Tongue (tissue), 2 donors: ENCODE measurements around the gene RDH5. TPM values are rescaled to one million over a fixed set of nuclear protein-coding genes. Genes with fewer than 3 reads are reported as not detected.
A peak's percentile ranks its signal among the peaks of the same experiment; 100 is the strongest.

Experiments
- DNase-seq: peaks from one replicate; pipeline ENCODE4 v3.0.0-alpha.2; 2015
- total RNA-seq: library from RNA; depleted of rRNA; stranded (reverse); fragments of >200 nt; gene quantifications from one replicate; pipeline ENCODE4 v1.2.3, GENCODE V29; 2014

The RDH5 gene
- total RNA-seq, 1 donor from 2014 or later: 18.8 TPM

DNA sequence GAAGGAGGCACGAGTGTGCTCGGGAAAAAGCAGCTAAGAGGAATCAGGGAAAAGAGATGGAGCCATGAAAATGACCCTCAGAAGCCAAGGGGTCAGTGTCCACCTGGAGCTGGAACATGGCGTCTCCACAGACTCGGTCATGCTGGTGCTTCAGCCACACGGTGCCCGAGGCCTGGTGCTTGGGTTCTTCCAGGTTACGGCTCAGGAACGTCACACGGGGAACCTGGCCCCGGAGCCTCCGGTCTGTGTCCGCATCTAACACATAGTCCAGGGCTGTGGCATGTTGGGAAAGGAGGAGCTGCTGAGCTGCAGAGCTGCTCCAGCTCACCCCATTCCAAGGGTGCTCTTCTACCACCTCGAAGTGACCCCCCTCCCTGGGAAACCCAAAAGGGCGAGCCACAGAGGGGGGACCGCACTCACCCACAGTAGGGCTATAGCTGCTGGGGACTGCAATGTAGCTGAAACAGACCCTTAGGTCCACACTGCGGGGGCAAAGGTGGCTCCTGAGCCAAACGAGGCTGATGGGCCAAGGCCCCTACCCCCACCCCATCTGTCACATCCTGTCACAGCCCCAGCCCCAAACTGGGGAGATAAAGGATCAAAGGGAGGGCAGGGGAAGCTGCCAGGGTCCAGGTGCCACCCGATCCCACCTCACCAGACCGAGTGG, 23.3 kb upstream of the RDH5 start:
- DNase-seq: no peak

DNA sequence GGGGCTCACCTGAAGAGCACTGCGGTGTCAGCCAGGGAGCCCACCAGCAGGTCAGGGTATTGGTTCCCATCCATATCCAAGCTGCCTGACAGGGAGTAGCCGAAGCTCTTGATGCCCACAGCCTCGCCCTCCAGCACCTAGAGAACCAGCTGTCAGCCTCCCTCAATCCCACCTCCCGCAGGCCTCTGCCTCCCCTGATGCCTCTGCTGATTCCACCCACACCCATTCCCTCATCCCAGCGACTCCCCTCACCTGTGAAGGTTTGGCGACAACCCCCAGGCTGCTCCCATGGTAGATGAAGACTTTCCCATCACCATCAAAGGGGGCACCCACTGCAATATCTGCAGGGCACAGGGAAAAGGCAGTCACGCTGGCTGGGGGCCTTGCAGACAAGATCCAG, 22.5 kb upstream of the RDH5 start:
- DNase-seq: no peak

DNA sequence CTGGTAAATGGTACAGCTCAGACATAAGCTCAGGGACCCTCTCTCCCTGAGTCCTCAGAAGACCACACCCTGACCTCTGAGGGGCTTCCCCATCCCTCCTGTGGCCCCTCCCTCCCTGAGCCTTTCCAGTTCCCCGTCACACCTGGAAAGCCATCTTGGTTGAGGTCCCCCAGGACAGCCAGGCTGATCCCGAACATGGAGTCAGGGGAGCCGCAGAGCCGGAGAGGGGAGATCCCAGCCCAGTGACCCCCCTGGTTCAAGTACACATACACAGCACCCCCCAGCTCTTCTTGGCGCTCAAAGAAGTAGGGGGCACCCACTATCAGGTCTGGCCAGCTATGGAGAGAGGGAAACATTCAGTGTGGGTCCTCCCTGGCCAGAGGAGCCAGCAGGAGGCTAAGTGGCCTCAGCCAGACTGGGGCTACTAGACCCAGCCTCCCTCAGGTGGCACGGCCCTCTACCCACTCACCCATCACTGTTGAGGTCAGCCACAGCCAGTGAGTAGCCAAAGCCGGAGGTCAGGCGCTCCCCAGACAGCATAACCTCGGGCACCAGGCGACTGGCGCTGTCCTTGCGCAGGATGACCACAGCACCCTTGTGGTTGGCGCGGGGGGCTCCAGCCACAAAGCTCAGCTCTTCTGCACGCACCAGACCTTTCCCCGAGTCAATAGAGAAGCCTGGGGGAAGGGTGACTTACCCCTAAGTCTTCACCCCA, 21.8 kb upstream of the RDH5 start:
- no peak for DNase-seq

DNA sequence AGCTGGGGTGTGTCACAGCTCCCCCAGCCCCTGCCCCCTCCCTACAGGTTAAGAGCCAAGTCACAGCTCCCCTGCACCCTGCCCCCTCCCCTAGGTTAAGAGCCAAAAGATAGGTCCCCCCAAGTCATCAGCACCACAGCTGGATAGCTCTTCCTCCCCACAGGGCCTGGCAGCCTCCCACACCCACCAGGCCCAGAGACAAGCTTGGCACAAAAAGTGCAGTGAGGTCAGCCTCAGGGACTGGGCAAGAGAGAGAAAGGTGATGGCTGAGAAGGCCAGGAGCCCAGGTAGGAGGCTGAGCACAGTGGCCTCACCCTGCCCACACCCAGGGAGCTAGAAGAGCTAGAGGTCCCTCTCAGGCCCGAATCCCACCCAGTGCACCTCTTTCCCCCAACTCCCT, 21.2 kb upstream of the RDH5 start:
- DNase-seq: no peak

DNA sequence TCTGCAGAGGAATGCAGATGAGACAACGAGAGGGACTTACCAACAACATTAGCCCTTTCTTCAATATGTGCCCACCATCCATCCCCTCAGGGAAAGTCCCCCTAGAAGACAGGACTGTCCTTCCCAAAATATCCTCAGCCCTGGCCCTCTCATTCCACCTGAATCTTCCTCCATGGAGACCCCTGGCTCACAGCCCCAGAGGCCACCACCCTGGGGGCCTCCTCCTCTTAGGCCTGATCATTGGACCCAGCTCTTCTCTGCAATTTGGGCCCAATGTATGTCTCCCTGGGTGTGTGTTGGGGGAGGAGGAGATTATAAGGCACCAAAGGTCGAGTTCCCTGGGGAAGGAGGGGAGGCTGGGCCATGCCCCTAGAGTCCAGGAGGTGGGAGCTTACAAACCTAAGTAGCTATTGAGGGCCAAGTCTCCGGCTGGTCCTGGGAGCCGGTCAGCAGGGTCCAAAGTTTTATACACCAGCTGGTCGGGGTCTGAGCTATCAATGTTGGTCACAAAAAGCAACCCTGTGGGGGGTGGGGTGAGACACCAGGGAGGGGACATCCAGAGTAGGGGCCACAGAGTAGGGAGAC, 20.6 kb upstream of the RDH5 start:
- DNase-seq: no peak

DNA sequence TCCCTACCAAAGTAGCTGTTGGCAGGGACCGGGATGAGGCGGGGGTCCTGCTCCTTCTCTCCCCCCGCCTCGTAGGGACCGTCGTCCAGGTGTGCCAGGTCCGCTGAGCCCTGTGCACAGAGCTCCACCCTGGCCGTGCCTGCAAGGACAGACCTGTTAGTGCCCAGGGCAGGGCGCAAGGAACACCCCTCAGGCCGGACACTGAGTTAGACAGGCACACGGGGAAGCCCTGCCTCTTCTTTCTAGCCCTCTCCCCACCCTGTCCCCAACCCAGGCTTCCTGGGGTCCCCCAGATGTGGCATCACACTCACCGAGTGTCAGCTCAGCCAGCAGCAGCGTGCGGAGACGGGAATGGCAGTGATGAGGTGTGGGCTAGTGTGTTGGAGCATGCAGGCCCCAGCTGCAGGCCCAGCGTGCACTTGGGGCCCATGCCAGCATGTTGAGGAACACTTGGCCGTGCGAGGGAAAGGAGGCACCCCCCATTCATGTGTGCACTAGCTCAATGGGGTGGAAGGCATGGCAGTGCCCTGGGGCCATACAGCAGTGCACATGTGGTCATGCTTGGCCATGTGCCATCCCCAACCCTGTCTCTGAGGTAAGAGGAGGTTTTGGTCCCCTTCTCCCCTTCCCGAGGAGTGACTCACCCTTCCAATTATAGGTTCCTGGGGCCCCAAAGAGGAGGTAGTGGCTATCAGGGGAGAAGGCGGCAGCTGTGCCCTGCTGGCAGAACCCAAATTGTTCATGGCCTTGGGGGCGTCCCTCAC, 19.8 kb upstream of the RDH5 start:
- DNase-seq: peak; percentile 64

DNA sequence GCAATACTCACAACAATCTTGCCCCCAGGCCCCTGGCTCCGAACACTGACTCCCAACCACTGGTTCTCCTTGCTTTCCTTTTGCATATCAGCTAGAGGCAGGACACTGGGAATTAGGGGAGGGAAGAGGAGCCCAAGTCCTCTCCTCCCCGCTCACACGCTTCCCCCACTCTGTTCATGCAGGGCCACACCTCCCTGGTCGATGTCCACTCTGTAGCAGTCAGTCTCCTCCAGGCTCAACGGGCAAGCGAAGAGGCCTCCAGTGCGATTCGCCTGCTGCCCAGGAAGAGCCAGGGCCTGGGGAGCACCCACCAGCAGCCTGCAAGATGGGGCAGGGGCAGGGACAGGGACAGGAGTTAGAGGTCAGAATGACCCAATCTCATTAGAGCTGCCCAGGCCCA, 17.3 kb upstream of the RDH5 start:
- DNase-seq: no peak

DNA sequence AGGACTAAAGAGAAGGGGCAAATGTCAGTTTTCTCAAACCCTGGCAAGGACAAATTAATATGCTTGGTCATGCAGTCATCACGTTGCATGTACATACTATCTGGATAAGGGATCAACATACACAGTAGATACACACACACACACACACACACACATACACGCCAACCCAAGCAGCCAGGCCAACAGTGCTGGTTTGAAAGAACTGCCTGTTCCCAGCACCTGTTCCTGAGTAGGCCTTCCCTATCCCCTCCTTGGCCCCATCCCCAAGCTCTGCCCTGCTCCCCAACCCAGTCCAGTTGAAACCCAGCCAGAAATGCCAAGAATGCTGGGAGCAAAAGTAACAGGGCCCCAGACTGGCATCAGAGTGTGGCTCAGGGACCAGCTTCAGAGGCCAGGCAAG, 16.9 kb upstream of the RDH5 start:
- DNase-seq: peak; percentile 98

DNA sequence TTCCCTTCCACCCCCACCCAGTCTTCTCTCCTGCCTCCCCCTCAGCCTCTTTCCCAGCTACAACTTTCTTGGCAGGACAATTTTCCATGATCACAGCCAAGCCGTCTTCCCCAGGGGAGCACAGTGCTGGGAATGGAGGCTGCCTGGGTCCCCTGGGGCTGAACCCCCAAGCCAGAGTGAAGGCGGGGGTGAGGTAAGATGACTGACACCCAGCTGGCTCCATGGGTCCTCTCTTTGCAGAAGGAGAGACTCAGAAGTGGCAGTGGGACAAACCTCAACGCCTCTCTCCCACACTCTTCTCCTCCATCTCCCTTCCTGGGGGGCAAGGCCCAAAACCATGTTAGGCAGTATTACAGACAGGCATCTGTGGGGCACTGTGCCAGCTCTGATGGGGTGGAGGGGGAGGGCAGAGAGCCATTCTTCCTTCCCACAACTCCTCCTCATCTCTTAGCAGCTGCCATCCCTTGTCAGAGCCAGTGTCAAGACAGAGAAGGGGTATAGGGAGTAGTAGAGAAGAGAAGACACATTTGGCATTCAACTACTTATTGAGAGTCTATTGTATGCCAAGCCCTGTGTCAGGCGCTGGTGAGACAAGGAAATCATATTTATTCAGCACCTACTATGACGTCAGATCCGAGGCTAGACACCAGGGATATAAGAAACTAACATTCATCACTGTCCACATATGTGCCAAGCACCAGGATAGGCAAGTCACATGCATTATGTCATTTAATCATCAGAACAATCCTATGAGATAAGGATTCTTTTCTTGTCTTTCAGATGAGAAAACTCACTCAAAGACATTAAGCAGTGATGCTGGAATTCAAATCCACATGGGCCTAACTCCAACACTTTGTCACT, 16.1 kb upstream of the RDH5 start:
- peak; percentile 98 for DNase-seq

DNA sequence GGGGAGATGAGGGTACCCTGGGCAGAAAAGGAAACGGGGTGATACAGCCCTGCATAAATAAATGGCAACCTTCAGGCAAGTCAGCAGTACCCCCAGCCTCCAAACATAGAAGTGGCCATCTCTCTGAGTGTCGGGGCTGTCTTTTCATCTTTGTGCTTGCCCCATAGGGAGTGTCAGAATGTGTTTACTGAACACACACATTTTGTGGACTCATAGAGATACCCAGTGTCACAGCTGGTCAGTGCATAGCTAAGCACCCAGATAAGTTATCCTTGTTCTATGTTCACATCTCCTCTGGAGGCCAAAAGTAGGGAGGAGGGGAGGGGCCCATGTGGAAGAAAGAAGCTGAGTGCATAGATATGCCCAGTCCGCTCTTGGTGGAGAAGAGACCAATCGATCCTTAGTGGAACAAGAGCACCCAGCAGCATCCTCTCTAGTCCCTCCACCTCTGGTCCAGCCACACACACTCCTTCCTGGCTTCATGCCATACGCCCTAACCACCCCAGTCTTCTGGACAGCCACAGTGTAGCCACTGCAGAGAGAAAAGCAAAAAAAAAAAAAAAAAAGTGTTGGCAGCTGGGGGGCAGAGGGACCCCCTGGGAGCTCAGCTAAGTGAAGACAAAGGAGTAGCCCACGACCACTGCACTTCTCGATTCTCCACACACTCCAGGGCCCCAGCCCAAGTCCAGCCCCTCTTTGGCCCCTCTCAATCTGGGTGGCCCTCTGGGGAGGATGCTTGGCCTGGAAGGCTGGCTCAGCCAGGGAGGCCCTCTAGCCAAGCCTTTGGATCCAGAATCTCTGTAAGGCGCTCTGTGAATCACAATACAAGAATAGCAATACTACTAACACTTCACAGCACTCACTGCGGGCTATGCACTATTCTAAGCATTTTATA, 15.1 kb upstream of the RDH5 start:
- DNase-seq: peak; percentile 50

DNA sequence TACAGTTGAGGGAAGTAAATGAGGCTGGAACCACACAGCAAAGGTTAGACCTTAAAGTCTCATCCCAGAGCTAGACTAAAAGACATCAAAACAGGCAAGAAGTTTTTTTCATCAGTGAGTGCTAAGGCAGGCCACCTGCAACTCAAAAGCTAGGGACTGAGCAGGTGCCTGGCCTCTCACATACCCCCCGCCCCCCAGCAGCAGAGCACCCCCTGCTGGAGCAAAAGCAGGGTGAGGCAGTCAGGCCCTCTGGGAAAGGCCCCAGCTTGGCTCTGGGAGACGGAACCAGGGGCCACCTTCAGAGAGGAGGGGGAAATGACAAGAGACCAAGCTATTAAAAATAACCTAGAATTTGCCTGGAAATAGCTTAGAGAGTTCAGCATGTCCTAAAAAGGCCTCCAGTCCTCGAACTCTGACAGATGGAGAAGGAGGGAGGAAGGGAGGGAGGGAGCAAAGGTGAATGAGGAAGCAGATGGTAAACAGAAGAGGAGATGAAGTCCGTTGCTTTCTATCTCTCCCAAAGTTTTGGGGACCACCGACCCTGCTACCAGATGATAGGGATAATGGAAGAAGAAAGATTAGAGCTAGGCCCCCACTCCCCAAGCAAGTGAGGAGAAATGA, 14.3 kb upstream of the RDH5 start:
- DNase-seq: peak; percentile 53

DNA sequence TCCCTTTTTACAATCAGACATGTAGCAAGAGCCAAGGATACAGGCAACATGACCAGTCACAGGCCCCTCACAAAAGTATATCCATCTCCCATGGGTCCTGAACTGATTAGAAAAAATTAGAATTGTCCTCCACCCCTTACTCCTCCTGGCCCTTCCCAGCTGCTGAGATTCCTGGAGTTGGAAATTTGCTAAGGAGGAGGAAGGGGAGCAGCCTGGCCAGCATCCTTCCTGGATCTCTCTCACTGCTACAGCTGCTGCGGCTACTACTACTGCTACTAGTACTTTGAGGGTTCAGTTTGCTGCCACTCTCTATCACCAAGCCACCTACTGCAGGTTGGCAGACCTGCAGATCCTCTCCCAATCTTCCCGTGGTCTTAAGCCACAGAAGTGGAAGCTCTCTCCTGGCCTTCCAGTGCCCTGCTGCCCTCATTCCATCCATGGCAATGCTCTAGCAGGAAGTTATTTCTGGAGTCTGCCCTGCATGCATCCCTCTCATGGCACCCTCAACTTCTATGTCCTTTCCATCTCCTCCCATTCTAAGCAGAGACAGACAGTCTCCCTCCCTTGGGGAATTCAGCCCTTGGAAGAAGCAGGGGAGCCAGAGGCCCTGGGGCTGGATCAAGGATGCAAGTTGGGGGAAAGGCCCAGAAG, 13.5 kb upstream of the RDH5 start:
- DNase-seq: peak; percentile 61

DNA sequence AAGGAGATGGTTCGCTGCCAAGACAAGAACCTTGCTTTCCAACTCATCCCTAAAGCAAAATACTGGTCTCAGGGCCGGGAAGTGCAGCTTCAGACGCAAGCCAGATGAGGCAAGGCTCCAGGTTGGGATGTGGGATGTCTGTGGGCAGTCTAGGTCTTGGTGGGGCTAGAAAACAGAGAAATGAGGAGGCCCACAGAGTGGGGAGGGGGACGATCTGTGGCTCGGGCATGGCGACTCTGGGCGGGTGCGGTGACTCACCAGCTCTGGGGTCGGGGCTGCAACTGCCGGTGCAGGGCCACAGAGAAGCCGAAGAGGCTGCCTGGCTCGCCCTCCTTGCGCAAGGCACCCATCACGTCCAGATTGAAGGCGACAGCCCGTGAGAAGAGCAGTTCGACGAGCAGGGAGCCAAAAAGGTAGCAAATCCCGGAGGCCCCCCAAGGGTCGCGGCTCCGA, 12.9 kb upstream of the RDH5 start:
- DNase-seq: peak; percentile 37

DNA sequence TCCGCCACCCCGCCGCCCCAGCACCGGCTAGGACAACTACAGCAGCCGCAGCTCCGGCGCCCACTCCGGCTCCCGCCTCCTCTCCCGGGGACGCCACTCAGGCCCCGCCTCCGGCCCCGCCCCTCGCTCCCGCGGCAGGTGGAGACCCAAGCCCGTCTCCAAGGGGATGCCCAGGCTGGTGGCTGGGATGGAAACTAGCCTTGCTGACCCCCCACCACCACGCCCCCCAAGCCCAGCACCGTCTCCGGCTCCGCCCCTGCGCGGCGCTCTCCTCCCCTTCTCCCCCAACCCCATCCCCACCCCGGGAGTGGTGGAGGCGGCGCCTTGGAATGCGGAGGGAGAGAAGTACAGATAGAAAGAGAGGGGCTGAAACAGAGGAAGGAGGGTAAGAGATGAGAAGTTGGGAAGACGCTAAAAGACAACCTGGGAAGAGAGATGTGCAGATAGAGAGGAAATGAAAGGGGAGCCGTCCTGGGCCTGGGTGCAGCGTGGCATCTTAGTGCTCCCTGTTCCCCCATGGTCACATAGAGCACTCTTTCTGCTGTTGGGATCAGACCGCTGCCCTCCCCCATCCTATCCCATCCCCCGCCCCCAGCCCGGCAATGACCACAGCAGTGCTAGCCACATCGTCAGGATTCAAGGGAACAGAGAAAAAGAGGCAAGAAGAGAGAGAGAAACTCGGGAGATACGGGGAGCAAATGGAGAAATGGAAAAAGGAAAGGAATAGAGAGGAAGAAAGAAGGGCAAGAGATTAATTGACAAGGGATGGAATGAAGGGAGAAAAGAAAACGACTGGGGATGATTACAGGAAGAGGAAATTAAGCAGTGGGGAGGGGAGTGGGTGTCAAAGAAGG, 12.1 kb upstream of the RDH5 start, which contains the start of gene ITGA7:
Gene ITGA7 (minus strand): TSS at position 64 of the 854 bp plus-strand sequence. CDS start 222 bp downstream, outside the sequence.
- DNase-seq: peak; percentile 93

DNA sequence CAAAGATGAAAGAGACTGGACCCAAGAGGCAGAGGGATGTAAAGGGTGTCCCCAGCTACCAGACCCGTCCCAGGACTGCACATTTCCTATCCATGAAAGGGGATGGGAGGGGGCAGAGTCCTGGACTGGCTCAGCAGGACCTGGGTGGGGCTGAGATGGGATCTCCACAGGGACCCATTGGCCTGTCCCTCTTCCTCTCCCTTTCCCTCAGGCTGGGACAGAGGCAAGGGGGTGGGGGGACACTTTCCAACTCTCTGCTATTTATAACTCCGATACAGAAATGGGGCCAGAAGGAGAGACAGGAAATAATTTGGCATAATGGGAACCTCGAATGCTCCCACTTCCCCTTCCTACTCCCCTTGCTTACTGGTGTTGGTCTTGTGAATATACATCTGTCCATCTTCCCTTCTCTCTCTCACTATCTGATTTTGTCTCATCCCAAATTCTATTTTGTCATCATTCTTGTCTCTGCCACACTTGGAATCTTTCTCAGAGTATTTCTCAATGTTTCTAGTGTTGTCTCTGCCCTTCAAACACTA, 11.4 kb upstream of the RDH5 start:
- peak; percentile 32 for DNase-seq

DNA sequence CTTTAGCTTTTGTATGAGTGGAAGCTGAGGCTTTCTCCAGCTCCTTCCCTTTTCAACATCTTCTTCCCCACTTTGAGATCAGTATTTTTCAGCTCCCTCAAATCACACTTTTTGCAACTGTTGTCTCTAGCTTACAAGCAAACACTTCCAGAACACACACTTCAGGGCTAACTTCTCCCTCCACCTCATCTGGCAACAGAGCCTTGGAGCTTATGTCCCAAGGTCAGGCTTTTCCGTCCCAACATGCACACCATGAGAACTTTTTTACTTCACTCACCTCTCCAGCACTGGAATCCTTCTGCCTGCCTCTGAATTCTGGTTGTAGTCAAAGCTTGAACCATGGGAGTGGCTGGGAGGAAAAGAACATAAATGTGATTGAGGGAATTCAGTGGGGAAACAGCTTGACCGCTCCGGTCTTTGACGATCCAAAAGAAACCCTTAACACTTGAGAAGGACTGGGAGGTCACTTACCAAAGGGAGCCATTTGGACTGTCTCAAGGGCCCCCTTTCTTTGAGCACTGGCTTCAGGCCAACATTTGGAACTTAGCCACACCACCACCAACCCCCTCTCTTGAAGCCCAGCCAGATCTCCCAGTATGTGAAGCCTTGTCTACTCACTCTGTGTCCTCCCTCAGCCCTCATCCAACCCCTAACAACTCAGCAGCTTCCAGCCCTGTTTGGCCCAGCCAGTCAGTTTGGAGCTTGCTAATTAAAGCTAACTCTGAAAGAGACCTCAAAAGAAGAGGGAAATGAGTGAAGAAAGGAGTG, 8.2 kb upstream of the RDH5 start:
- peak; percentile 63 for DNase-seq

DNA sequence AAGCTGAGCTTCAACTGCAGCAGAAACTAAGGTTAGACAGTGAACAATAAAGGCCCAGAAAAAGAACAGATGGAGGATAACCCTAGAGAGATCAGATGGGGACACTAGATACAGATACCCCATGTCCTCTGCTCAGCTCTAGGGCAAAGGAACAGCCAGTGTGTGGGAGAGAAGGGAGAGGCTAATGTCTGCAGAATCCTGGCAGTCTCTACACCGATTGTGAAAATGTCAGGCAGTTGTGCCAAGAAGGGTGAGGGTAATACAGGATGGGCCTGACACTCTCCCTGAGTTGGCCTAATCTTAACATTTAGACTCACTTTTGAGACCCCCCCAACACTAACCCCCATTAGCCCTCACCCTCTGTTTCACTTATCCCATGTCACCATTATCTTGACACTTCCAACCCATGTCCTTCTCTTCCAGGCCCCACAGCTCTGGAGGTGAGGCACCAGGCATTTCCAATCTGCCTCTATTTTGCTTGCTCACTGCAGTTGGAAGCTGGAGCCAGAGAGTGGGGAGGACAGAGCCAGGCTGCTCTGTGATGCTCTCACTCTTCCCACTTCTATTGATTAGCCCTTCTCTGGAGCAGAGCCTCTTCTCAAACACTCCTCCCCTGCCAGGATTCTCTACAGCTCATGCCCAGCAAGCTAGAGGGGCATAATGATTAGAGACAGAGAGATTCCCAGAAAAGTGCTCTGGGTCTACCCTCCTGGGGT, 7.3 kb upstream of the RDH5 start:
- no peak for DNase-seq
